Ramos (cell line): Measurements from ENCODE around the gene TMEM205.
"Not testable (repeated sequence)": the region's sequence is repeated elsewhere in the genome, so short reads cannot be mapped to it uniquely, and the experiment has no call there.

Experiments used
- in situ Hi-C: fragments of 300-500 bp; cut with MboI; formaldehyde crosslinking; loops from one replicate; pipeline ENCODE4 v1.14.3; 2022; ENCODE audit warnings: low sequenced_read_pairs; ENCODE audit not compliant: unreplicated experiment

TMEM205 gene

DNA sequence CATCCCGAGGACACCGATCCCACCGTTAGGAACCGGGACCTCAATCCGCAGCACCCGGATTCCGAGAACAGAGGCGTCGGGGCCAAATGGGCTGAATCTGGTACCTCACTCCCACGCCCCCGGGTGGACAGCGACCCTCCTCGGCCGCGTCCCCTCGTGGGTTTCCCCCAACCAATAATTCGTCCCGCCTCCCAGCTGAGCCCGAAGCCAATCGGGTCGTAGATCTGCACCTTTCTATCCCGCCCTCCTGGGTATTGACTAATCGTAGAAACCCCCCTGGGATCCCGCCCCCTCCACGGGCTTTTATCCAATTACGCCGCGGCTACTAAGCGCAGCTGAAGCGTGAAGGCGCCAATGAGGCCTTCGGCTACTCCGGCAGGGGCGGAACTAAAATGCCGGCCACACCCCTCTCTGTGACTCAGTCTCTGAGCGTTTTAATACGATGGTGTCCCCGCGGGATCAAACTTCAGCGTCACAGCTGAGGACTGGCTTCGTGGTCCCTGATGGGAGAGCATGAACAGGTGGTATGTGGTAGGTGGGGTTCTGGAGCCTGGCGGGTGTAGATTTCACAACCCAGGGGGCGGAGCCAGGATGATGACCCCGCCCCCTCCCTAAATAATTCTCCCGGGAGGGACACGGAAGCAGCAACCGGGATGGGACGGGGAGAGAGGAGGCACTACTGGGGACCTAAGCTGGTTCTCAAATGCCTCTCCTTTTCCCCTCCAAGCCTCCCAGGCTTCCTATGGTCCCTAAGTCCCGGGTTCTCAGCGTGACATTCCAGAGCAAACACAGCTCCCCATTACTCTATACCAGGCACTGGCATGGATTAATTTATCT, at the start of gene TMEM205, which contains the start of gene CCDC159:
TMEM205 (minus strand) TSS at position 165 of the 837 bp plus-strand sequence. CDS start 649 bp downstream, outside the sequence.
CCDC159 (plus strand) TSS at position 416 of the 837 bp plus-strand sequence; CDS start at position 504, 88 bp downstream.
- in situ Hi-C loops = no loop called here

DNA sequence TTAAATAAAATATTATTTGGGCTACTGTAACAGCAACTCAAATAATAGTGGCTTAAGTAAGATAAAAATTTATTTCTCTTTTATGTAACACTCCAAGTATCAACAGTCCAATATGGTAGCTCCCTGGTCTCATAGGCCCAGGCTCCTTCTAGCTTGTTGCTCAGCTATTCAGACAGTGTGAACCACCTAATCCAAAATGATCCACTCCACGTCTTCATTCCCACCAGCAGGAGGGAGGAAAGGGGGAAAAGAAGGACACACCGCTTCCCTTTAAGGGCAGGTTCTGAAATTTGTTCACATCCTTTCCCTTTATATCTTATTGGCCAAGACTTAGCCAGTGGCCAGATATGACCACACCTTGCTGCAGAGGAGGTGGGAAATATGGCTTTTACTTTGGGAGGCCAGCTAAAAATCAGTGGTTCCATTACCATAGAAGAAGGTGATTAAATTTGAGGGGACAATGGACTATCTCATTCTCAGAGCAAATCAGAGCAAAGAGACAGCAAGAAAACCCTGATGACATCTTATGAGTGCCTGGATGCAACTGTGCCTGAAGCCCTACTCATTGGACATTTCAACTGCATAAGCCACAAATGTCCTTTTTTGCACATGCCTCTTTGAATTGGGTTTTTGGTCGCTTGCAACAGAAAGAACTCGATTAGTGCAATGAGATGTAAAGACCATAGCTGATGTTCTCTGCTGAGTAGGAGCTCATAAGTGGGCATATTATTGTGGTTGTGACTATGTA, 45.0 kb upstream of the TMEM205 start:
- in situ Hi-C loops = no loop called here

DNA sequence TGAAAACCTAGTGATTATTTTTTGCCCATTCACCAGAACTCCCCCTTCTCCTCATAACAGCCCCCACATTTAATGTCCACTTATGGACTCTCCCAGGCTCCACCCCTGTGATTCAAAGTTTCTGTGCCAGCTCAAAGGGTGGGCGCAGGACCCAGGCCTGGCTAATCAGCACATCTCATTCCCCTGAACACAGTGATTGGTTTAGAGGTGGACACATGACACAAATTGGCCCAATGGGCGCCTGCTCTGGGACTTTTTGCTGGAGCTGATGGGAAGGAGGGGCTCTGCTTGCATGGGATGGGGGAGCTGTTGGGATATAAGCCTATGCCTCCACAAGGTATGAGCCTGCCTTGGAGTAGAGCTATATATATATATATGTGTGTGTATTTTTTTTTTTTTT, 44.3 kb upstream of the TMEM205 start:
- in situ Hi-C loops = no loop called here

DNA sequence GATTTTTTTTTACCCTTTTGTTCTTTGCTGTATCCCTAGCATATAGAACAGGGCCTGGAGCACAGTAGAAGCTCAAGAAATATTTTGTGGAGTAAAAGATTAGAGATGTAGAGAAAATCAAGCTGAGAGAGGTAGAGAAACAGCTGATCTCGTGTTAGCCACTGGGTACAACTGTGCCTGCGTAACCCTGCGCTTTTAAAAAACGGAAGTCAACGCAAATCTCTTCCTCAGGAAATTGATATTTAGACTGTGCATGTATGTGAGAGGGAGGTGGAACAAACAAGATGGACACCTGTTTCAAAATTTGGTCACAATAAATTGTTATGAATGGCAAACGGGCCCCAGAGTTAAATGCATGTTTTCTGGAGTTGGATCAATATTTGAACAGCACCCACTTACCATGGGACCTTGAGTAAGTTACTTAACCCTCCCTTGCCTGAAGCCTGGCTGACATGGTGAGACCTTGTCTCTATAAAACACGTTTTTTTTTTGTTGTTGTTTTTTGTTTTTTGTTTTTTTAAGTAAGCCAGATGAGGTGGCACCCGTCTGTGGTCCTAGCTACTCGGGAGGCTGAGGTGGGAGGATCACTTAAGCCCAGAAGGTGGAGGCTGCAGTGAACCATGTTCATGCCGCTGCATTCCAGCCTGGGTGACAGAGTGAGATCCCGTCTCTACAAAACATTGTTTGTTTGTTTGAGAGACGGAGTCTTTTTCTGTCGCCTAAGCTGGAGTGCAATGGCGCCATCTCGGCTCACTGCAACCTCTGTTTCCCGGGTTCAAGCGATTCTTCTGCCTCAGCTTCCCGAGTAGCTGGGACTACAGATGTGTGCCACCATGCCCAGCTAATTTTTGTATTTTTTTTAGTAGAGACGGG, 41.3 kb upstream of the TMEM205 start:
- in situ Hi-C loops = no loop called here

DNA sequence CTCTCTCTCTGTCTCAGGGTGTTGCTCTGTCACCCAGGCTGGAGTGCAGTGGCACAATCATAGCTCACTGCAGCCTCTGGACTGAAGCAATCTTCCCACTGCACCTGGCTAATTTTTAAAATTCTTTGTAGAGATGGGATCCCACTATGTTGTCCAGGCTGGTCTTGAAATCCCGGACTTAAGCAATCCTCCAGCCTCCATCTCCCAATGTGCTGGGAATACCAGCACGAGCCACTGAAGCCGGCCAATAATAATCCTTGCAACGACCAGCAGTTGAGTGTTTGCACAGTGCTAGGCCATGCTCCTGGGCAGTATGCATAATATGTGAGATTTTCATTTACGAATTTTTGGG, 38.7 kb upstream of the TMEM205 start:
- in situ Hi-C loops = no loop called here

DNA sequence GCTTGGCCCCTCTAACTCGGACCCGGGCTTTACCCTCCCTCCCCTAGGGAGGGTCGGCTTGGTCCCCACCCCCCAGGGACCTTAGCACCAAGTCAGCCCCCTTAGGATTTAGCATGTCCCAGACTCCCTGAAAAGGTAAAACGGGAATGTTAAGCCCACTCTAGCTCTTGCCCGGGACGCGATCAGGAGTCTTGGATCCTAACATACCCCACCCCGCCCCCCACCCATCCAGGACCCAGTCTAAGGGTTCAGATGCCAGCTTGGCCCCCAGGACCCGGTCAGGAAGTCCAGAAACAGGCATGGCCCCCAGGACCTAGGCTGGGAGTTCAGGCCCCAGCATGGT, 37.6 kb upstream of the TMEM205 start:
- in situ Hi-C loops = no loop called here

DNA sequence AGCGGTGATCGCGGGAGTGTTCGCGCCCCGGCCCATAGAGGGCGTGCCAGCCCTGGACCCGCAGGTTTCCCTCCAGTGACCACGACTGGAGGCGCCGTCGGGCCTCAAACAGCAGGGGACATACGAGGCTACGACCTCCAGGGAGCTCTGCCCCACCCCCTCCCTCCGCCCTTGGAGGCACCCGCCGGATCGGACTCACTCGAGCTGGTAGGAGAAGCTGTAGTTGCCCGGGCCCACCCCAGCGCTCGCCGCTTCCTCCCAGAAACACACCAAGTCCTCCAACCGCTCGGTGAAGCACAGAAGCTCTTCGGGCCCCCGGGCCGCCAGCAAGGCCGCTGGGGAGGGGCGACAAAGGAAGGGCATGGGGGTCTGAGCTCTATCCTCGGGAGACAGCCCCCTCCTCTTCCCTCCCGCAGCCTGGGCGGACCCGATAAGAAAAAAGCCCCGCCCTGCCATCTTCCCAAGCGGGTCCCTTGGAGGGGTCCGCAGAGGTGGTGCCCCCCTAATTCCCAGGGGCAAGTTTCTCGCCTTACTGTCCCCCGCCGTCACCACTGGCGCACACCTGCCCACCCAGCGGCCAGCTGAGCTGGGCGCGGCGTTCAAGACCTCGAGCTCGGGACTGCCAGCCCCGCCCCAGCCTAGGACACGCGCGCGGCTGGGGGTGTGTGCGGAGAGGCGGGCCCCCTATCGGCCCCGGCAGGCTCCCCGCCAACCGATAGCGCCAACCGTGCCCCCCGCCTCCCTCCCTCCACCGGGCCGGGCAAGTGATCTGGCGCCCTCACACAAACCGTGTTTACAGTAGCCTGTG, 37.0 kb upstream of the TMEM205 start:
- in situ Hi-C loops = no loop called here

DNA sequence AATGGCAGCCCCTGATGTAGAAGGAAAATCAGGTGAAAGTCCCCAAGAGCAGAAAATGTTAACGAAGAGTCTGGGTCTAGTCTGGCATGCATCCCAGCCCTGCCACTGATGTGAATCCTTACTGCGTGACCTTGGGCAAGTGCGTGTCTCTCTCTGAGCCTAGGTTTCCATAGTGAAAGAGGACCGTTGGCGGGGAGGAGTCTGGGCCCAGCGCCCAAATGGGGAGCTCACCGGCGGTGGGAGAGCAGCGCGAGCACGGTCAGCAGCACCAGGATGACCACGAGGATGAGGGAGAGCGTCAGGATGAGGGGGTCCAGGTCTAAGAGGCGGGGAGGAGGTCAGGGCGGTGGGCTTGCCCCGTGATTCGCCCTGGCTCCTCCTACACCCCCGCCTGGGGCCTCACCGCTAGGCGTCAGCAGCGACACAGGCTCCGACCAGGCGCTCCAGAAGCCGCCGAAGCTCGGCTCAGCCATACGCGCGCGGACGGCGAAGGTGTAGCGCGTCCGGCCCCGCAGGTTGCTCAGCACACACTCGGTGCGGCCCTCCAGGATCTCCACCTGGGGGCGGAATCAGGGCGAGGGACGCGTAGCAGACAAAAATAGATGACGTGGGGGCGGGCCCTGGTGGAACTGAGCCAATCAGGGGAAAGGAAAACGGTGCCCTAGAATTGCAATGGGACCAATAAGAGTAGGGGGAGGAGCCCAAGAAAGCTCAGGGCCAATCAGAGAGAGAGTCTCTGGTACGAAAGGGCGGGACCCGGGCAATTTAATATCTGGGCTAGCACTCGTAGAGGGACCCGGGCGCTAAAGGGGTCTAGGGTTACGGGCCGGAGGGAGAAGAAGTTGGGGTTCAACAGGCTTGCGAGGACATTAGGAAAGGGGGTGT, 34.8 kb upstream of the TMEM205 start:
- in situ Hi-C loops = no loop called here

DNA sequence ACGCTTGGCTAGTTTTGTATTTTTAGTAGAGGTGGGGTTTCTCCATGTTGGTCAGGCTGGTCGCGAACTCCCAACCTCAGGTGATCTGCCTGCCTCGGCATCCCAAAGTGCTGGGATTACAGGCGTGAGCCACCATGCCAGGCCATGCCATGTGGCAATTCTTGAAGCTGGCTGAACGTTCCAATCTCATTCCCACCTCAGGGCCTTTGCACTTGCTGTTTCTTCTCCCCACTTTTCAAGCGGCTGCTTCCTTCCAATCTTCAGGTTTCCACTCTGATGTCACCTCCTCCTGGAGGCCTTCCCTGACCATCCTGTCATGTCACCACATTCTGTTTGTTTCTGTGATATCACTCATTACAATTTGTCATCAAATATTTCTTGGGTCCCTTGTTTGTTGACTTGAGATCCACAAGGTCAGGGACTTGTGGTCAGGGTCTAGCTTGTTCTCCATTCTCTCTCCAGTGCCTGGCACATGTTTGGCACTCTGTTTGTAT, 33.8 kb upstream of the TMEM205 start:
- in situ Hi-C loops = no loop called here

DNA sequence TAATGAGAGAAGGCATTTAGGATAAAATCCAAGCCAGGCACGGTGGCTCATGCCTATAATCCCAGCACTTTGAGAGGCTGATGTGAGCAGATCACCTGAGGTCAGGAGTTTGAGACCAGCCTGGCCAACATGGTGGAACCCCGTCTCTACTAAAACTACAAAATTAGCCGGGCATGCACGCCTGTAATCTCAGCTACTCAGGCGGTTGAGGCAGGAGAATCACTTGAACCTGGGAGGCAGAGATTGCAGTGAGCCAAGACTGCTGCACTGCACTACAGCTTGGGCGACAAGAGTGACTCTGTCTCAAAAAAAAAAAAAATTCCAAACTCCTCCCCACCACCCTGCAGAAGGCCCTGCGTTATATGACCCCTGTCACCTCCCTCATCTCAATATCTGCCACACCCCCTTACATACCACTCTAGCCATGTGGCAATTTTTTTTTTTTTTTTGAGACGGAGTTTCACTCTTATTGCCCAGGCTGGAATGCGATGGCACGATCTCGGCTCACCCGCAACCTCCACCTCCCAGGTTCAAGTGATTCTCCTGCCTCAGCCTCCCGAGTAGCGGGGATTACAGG, 33.3 kb upstream of the TMEM205 start:
- in situ Hi-C loops = not testable (repeated sequence)

DNA sequence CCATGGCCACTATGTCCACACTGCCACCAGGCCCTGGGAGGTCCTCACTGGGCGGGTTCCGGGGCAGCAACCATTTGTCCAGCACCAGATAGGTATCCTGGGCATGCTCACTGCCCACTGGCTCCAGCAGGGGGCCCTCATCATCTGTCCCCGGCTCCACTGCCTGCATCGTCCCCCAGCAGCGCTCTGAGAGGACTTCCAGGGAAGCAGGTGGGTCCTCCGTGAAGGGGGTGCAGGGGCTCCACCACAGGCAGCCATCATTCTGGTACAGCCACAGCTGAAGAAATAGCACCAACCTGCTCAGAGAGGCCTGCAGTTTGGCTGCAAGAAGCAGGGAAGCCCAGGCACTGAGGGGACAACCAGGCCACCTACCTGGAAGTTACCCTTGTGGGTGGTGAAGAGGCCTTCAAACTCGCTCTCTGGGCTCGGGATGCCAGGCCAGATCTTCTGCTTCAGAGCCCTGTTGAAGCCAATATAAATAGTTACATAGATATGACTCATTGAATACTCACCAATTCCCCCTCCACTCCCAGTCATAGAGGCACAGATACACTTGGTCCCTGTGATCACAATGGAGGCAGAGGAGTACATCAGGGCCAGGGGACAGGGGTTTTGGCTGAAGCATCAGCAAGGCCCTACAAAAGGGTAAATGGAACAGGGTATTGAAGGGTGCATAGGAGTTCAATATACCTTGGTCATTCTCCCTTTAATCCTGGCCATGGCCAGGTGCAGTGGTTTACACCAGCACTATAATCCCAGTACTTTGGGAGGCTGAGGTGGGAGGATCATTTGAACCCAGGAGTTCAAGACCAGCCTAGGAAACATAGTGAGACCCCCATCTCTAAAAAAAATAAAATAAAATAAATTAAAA, 32.5 kb upstream of the TMEM205 start:
- in situ Hi-C loops = no loop called here

DNA sequence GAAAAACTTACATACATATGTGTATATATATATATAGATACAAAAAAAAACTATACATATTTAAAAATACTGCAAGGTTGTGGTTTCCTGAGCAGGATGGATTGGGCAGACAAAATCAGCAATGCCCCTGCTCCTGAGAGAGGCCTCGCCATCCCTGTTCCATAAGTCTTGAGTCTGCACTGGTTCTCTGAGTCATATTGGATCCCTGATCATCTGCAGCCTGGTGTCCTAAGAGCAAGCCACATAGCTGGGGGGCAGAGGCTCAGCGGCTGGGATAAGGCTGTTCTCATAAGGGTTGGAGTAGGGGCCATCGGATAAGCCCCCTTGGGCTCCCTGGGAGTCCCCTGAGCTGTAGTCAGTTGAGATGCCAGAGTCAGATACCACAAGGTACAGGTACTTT, 31.7 kb upstream of the TMEM205 start:
- in situ Hi-C loops = no loop called here

DNA sequence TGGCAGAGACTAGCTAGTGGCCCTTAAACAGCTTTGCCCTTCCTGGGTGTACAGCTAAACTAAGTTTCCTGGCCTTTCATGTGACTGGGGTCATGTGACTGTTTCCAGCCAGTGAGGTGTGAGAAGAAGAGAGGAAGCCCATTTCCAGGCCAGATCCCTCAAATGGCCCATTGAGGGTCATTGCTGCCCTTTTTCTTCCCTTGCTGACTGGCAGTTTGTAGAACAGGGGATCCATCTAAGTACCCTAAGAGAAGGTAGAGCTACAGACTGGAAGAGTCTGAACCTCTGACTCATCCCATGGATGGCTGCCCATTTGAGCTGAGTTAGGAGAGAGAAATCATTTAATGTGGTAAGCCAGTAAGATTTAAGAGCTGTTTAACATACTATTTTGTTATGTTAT, 31.2 kb upstream of the TMEM205 start:
- in situ Hi-C loops = no loop called here

DNA sequence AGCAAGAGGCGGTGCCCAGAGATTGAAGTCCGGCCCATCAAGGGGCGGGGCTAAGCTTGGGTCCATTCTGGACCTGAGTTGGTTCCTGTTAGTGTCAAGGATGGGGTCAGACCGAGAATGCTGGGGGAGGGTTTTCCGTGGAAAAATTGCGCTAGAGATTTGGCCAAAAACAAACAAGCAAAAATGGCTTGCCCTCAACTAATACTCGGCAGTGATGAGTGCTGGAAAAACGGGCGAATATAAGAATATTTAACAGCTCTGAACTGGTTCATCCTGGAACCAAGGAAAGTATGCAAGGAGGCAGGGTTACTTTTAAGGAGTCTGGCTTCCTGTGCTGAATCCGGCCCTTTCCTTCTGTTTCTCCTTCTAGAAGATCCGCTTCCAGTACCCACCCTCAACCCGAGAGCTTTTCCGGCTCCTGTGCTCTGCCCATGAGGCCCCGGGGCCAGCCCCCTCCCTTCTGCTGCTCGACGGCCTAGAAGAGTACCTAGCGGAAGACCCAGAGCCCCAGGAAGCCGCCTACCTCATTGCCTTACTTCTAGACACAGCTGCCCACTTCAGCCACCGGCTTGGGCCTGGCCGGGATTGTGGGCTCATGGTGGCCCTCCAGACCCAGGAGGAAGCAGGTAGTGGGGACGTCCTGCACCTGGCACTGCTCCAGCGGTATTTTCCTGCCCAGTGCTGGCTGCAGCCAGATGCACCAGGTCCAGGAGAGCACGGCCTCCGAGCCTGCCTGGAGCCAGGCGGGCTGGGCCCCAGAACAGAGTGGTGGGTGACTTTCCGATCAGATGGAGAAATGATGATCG, 29.3 kb upstream of the TMEM205 start:
- in situ Hi-C loops = no loop called here

DNA sequence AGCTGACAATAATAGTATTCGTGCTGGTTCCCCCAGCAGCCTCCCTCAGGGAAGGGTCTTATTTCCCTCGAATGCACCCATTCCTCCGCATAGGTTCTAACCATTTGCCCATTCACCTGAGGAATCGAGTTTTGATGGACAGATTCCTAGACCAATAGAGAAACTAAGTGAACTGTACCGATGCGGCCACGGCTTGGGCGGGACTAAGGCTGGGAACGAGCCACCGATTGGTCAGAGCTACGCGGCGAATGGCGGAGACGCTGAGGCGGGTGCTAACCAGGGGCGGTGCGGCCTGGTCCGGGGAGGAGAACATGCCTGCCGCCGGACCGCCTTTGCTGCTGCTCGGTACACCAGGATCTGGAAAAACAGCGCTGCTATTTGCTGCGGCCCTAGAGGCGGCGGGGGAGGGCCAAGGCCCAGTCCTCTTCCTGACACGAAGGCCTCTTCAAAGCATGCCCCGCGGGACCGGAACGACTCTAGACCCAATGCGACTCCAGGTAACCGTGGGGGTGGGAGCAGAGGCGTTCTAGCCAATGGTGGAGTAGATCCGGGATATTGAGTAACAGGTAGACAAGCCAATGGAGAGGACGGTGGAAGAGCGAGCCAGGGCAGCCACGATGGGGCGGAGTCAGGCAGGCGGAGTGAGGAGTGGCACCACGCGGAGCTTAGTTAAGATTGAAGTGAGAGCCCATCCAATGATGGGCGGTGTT, 28.5 kb upstream of the TMEM205 start, which contains the start of gene SWSAP1:
SWSAP1 (plus strand) TSS at position 234 of the 710 bp plus-strand sequence; CDS start at position 249, 15 bp downstream.
- in situ Hi-C loops = no loop called here

DNA sequence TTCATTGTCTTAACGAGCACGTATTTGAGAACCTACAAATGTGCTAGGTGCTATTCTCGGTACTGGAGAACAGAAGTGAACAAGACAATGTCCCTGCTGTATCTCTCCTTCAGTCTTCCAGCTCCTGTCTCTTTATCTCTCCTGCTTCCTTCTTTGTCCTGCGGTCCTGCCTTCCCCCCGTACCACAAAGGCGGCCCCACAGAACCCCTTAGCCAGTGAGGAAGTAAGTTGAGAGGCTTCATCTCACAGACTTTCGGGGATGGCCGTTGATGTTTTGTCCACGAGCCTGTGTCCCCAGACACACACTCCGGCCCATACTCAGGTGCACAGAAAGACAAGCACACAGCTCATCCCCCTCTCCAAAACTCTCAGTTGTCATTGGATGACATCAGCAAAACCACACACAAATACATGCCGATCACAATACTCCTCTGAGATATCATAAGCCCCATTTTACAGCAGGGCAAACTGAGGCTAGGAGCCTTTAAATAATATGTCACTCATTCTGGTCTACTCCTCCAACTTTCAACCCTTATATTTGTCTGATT, 27.9 kb upstream of the TMEM205 start:
- in situ Hi-C loops = no loop called here
